SK-N-SH (cell line): ENCODE results near the gene CYBC1. TPM values are rescaled to one million over a fixed set of nuclear protein-coding genes. Genes with fewer than 3 reads are reported as not detected.

Source experiments
- CTCF ChIA-PET: fragments of 300-600, 350-600 bp; formaldehyde crosslinking; extraction: SDS; loops from one replicate; lab custom pipeline; 2021; lab: Yijun Ruan, JAX
- POLR2A ChIA-PET: fragments of 350-600 bp; sonication (Branson Sonifier 250); formaldehyde crosslinking; extraction: SDS; loops from one replicate; lab custom pipeline; 2020; ENCODE audit warnings: antibody characterized with exemption, inconsistent platforms; lab: Yijun Ruan, JAX
- DNase-seq: peaks from one replicate; pipeline ENCODE4 v3.0.0; 2012
- H2AFZ ChIP-seq: fragments of 200-600 bp; sonication (generic); 2 replicates; pipeline ENCODE4 v1.8.1; 2016; ENCODE audit warnings: antibody characterized with exemption, mild to moderate bottlenecking, low read depth
- H3F3A ChIP-seq: fragments of 200-600 bp; sonication (generic); replicated peaks from 2 replicates; pipeline ENCODE3; 2016; ENCODE audit warnings: antibody characterized with exemption, mild to moderate bottlenecking; ENCODE audit not compliant: insufficient read depth
- H3K27ac ChIP-seq, 2 experiments: fragments of 200-500 bp in 1 of 2; fragments of 200-600 bp in 1 of 2; sonication (Bioruptor generic) in 1 of 2; sonication (generic), shearing (Covaris generic) in 1 of 2; 2 replicates each; pipeline versions ENCODE4 v1.5.1 to v1.6.1; 2014 to 2016; ENCODE audit warnings: low read depth in 2 of 2, inconsistent platforms in 1 of 2, low read length in 1 of 2, mild to moderate bottlenecking in 1 of 2, mixed read lengths in 1 of 2
- H3K27me3 ChIP-seq: fragments of 200-600 bp; sonication (generic), shearing (Covaris generic); 2 replicates; pipeline ENCODE4 v1.6.1; 2016; ENCODE audit warnings: mixed run types; ENCODE audit not compliant: insufficient read depth
- H3K36me3 ChIP-seq, 2 experiments: fragments of 200-500 bp in 1 of 2; fragments of 200-600 bp in 1 of 2; sonication (Bioruptor generic) in 1 of 2; sonication (generic) in 1 of 2; replicated peaks in 1 of 2; 2 replicates each; pipeline versions ENCODE3 to v1.5.1; 2014 to 2016; ENCODE audit warnings: low read length in 1 of 2, mild to moderate bottlenecking in 1 of 2; ENCODE audit not compliant: insufficient read depth in 2 of 2, control insufficient read depth in 1 of 2
- H3K4me1 ChIP-seq, 2 experiments: fragments of 200-500 bp in 1 of 2; fragments of 200-600 bp in 1 of 2; sonication (Bioruptor generic) in 1 of 2; sonication (generic), shearing (Covaris generic) in 1 of 2; 2 replicates each; pipeline versions ENCODE4 v1.5.1 to v1.6.1; 2014 to 2016; ENCODE audit warnings: low read depth in 1 of 2, low read length in 1 of 2, mixed run types in 1 of 2; ENCODE audit not compliant: insufficient read depth in 2 of 2, control insufficient read depth in 1 of 2
- H3K4me2 ChIP-seq: fragments of 200-600 bp; sonication (generic), shearing (Covaris generic); 2 replicates; pipeline ENCODE4 v1.6.1; 2017; ENCODE audit warnings: mixed run types
- H3K4me3 ChIP-seq, 2 experiments: fragments of 200-500 bp in 1 of 2; fragments of 200-600 bp in 1 of 2; sonication (Bioruptor generic) in 1 of 2; sonication (generic), shearing (Covaris generic) in 1 of 2; 2 replicates each; pipeline versions ENCODE4 v1.5.1 to v1.8.1; 2014 to 2016; ENCODE audit warnings: low read depth in 2 of 2, inconsistent platforms in 1 of 2, low read length in 1 of 2, mild to moderate bottlenecking in 1 of 2, mixed read lengths in 1 of 2, moderate library complexity in 1 of 2
- H3K79me2 ChIP-seq: fragments of 200-600 bp; sonication (generic); 2 replicates; pipeline ENCODE4 v1.8.1; 2017; ENCODE audit warnings: mild to moderate bottlenecking; ENCODE audit not compliant: insufficient read depth
- H3K9ac ChIP-seq: fragments of 200-600 bp; sonication (generic); 2 replicates; pipeline ENCODE4 v1.6.1; 2017; ENCODE audit warnings: mixed run types
- H3K9me2 ChIP-seq: fragments of 200-600 bp; sonication (generic); 2 replicates; pipeline ENCODE4 v1.6.1; 2017; ENCODE audit warnings: mixed run types
- H3K9me3 ChIP-seq: fragments of 200-600 bp; sonication (generic); 2 replicates; pipeline ENCODE4 v1.6.1; 2017; ENCODE audit warnings: mixed run types, mild to moderate bottlenecking, moderate library complexity
- H4K20me1 ChIP-seq: fragments of 200-600 bp; sonication (generic); 2 replicates; pipeline ENCODE4 v1.6.1; 2017; ENCODE audit warnings: mild to moderate bottlenecking, mixed run types; ENCODE audit not compliant: insufficient read depth
- CHD2 ChIP-seq: fragments of 150-350 bp; IDR thresholded peaks from 2 replicates; pipeline ENCODE4 v1.6.1; 2018; ENCODE audit warnings: low read length; ENCODE audit not compliant: partially characterized antibody
- EZH2phosphoT487 ChIP-seq: fragments of 200-600 bp; sonication (generic); IDR thresholded peaks from 2 replicates; pipeline ENCODE4 v1.6.1; 2017; ENCODE audit warnings: low read depth, mixed run types, mild to moderate bottlenecking, antibody characterized with exemption, moderate library complexity, borderline replicate concordance
- FOSL2 ChIP-seq: IDR thresholded peaks from 2 replicates; pipeline ENCODE4 v1.4.0; 2012; ENCODE audit warnings: low read depth, mild to moderate bottlenecking, moderate library complexity, borderline replicate concordance
- FOXM1 ChIP-seq: IDR thresholded peaks from 2 replicates; pipeline ENCODE4 v1.4.0; 2012; ENCODE audit warnings: low read depth, mild to moderate bottlenecking
- GABPA ChIP-seq: IDR thresholded peaks from 2 replicates; pipeline ENCODE4 v1.4.0; 2012; ENCODE audit warnings: low read depth, mild to moderate bottlenecking
- GATA2 ChIP-seq: sonication (generic); formaldehyde crosslinking; IDR thresholded peaks from 2 replicates; pipeline ENCODE4 v1.5.0; 2020; ENCODE audit warnings: mild to moderate bottlenecking, missing genetic modification reagents
- NFIC ChIP-seq: IDR thresholded peaks from 2 replicates; pipeline ENCODE4 v1.4.0; 2012; ENCODE audit warnings: borderline replicate concordance
- NRF1 ChIP-seq: IDR thresholded peaks from 2 replicates; pipeline ENCODE4 v1.6.1; 2012; ENCODE audit warnings: low read depth, mild to moderate bottlenecking, low read length
- RFX5 ChIP-seq: IDR thresholded peaks from 2 replicates; pipeline ENCODE4 v1.6.1; 2012; ENCODE audit warnings: mild to moderate bottlenecking, improper control_type of control experiment, low read length
- RXRA ChIP-seq: IDR thresholded peaks from 2 replicates; pipeline ENCODE4 v1.4.0; 2012; ENCODE audit warnings: low read depth, mild to moderate bottlenecking, borderline replicate concordance
- SIN3A ChIP-seq: IDR thresholded peaks from 2 replicates; pipeline ENCODE4 v1.6.1; 2012; ENCODE audit warnings: low read depth, mild to moderate bottlenecking, low read length, moderate library complexity, borderline replicate concordance
- SMC3 ChIP-seq: IDR thresholded peaks from 2 replicates; pipeline ENCODE4 v1.6.1; 2012; ENCODE audit warnings: low read depth, low read length, improper control_type of control experiment
- TCF12 ChIP-seq: IDR thresholded peaks from 2 replicates; pipeline ENCODE4 v1.4.0; 2012
- TEAD4 ChIP-seq: IDR thresholded peaks from 2 replicates; pipeline ENCODE4 v1.4.0; 2012; ENCODE audit warnings: mild to moderate bottlenecking, borderline replicate concordance; ENCODE audit not compliant: insufficient read depth
- WGBS: methylation state at CpG from one replicate; pipeline ENCODE4 v1.1.6; 2017; ENCODE audit warnings: low lambda C conversion rate; 5-methylcytosine and 5-hydroxymethylcytosine counted together
- polyA plus RNA-seq, 3 experiments: library from polyadenylated mRNA; depleted of rRNA; stranded (reverse); fragments of >200 nt; gene quantifications; 2 replicates each; pipeline ENCODE4 v1.2.3, GENCODE V29; 2012
- TF ChIP-seq, protein P1 (sequence below): IDR thresholded peaks from 2 replicates; pipeline ENCODE4; 2012
- TF ChIP-seq, protein P2 (sequence below): IDR thresholded peaks from 2 replicates; pipeline ENCODE4 v1.4.0; 2012; ENCODE audit warnings: low read depth
- TF ChIP-seq, protein P3 (sequence below): IDR thresholded peaks from 2 replicates; pipeline ENCODE4 v1.4.0; 2012; ENCODE audit warnings: low read depth, borderline replicate concordance
- TF ChIP-seq, protein P4 (sequence below): fragments of 150-350 bp; IDR thresholded peaks from 2 replicates; pipeline ENCODE4 v1.6.1; 2016; ENCODE audit warnings: mild to moderate bottlenecking, low read depth, low read length

Gene CYBC1
- polyA plus RNA-seq, 1 of the 3 experiments (the other 2 are of a cell fraction): 165 TPM

DNA sequence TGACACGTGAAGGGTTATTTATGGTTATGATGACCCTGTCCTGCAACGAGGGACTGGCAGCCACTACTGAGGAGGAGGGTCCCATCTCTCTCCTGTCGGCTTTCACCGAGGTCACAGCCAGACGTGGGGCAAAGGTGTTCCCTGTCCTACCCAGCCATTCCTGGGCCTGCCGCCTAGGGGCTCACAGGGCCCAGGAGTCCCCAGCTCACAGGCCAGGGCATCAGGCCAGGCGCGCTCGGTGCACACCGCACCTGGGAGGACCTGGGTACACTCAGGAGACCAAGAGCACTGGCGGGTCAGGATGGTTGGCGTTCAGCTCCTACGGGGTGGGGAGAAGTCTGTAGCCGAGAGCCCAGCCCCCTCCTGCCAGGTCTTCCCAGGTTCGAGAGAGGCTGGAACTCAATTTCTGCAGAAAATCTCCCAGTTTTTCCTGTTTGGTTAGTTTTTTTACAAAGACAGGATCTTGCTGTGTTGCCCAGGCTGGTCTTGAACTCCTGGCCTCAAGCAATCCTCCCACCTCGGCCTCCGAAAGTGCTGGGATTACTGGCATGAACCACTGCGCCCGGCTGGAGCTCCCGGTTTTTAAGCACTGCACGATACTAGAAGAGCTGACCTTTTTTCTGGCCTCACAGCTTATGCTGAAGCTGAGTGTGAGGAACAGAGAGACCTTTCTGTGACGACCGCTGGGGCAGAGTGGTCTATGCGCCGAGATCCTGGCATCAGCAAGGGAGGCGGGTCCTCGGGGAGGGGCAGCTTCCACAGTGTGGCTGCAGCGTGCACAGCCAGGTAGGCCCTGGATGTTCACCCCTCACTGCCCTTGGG lies 7.7 kb downstream of the CYBC1 start:
- Histone ChIP-seq H3K9me2 (no peaks in the 10 kb centered on the region), H3F3A (peaks cover 12% of the 10 kb centered on the region), H2AFZ (no peak overlapping the region), H3K4me2 (no peak overlapping the region), H3K9me3 (no peaks in the 10 kb centered on the region), H3K4me1 (peaks cover 0 to 22% of the 10 kb centered on the region in 2 experiments; a peak in 1 of 4 replicates), H3K4me3 (no peak overlapping the region), H3K9ac (no peak overlapping the region), H3K27ac (no peak overlapping the region), H3K79me2 (peaks cover 23% of the 10 kb centered on the region; the same call in 1 of the 2 replicates), H3K27me3 (no peaks in the 10 kb centered on the region), H4K20me1 (peaks cover 13% of the 10 kb centered on the region; the same call in 1 of the 2 replicates), H3K36me3 (peaks cover 7 to 54% of the 10 kb centered on the region in 2 experiments)
- 94% methylated on average over 21 of the region's 28 CpGs for WGBS
- no peak for TF ChIP-seq SIN3A
- TF ChIP-seq EZH2phosphoT487: no peak
- TF ChIP-seq GATA2: no peak
- no peak for TF ChIP-seq CHD2
- TF ChIP-seq, protein P1, sequence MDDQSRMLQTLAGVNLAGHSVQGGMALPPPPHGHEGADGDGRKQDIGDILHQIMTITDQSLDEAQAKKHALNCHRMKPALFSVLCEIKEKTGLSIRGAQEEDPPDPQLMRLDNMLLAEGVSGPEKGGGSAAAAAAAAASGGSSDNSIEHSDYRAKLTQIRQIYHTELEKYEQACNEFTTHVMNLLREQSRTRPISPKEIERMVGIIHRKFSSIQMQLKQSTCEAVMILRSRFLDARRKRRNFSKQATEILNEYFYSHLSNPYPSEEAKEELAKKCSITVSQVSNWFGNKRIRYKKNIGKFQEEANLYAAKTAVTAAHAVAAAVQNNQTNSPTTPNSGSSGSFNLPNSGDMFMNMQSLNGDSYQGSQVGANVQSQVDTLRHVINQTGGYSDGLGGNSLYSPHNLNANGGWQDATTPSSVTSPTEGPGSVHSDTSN: no peak
- TF ChIP-seq RXRA: no peak
- no peak for TF ChIP-seq NRF1
- TF ChIP-seq, protein P2, sequence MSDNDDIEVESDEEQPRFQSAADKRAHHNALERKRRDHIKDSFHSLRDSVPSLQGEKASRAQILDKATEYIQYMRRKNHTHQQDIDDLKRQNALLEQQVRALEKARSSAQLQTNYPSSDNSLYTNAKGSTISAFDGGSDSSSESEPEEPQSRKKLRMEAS: no peak
- no peak for TF ChIP-seq NFIC
- no peak for TF ChIP-seq TEAD4
- TF ChIP-seq, protein P3, sequence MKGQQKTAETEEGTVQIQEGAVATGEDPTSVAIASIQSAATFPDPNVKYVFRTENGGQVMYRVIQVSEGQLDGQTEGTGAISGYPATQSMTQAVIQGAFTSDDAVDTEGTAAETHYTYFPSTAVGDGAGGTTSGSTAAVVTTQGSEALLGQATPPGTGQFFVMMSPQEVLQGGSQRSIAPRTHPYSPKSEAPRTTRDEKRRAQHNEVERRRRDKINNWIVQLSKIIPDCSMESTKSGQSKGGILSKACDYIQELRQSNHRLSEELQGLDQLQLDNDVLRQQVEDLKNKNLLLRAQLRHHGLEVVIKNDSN: no peak
- TF ChIP-seq TCF12: no peak
- TF ChIP-seq FOXM1: no peak
- no peak for TF ChIP-seq FOSL2
- TF ChIP-seq SMC3: no peak
- TF ChIP-seq RFX5: no peak
- TF ChIP-seq, protein P4, sequence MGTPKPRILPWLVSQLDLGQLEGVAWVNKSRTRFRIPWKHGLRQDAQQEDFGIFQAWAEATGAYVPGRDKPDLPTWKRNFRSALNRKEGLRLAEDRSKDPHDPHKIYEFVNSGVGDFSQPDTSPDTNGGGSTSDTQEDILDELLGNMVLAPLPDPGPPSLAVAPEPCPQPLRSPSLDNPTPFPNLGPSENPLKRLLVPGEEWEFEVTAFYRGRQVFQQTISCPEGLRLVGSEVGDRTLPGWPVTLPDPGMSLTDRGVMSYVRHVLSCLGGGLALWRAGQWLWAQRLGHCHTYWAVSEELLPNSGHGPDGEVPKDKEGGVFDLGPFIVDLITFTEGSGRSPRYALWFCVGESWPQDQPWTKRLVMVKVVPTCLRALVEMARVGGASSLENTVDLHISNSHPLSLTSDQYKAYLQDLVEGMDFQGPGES: no peak
- no peak for TF ChIP-seq GABPA
- CTCF ChIA-PET: interaction anchor here (0.7 to 2.2 kb wide), 4 partner anchors 17 to 235 kb away, joined by 3 to 9 read pairs (median 3); no protein-coding TSS in a partner anchor
- POLR2A ChIA-PET: no interaction called here
- no peak for DNase-seq
